ENCODE measurements around the gene SLU7. TPM values are rescaled to one million over a fixed set of nuclear protein-coding genes. Genes with fewer than 3 reads are reported as not detected.

The SLU7 gene
- total RNA-seq = 66.6 and 67.3 TPM in 2 replicates

DNA sequence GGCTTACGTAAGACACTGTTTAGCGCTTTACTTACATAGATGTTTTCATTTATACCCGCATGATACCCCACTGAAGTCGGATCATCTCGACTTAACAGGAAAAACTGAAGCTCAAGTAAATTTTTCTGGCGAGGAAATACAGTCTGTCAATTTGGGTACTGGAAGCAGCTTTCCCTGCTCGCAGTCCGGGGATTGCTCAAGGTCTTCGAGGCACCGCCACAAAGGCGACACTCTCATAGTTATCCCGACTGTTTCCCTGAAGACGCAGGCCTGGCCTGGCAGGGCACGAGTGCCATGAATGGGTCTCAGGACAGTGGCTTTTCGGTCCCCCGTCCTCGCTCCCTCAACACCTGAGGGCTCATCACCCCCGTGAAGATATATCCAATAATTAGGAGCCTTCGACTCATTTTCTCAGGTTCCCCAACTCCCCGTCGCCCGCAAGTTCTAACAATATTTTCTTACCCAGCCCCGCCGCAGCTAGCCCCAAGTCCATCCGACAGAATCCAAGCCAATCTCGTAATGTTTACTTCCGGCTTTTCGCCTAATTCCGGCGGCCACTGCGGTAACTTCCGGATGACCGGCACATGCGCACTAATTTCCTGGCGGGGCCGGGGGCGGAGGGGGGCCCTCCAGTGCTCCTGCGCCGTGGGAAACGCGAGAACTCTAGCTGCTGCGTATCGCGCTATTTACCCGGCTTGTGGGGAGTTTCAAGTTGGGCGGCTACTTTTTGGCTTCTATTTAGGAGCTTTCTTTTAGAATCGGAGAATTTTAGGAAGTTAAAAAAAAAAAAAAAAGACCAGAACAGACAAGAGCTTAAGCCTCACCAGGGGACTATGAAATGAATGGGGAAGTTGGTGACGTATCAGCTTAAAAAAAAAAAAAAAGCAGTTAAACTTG is at the start of gene SLU7:
SLU7 (minus strand) TSS at position 521 of the 897 bp plus-strand sequence. CDS start 3,787 bp downstream, outside the sequence.

DNA sequence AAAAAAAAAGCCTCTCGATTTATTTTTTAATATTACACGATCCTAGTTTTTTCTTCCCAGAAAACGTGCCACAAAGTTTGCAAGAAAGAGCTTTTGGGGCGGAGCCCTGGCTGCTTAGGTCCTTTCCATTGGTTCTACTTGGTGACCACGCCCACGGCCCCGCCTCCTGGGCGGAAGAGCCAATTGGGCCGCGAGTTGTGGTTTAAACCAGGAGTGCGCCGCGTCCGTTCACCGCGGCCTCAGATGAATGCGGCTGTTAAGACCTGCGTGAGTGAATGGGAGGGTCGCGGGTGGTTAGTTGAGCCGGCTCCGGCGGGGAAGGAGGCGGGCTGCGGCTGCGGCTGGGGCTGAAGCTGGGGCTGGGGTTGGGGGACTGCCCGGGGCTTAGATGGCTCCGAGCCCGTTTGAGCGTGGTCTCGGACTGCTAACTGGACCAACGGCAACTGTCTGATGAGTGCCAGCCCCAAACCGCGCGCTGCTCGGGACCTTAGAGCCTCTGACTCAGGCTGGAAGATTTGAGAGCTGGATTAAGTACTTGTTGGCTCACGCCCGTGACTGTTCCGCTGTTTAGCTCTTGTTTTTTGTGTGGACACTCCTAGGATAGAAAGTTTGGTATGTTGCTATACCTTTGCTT is 2.9 kb upstream of the SLU7 start, which contains the start of gene PTTG1:
PTTG1 (plus strand) TSS at position 231 of the 634 bp plus-strand sequence. CDS start 458 bp downstream, outside the sequence.

DNA sequence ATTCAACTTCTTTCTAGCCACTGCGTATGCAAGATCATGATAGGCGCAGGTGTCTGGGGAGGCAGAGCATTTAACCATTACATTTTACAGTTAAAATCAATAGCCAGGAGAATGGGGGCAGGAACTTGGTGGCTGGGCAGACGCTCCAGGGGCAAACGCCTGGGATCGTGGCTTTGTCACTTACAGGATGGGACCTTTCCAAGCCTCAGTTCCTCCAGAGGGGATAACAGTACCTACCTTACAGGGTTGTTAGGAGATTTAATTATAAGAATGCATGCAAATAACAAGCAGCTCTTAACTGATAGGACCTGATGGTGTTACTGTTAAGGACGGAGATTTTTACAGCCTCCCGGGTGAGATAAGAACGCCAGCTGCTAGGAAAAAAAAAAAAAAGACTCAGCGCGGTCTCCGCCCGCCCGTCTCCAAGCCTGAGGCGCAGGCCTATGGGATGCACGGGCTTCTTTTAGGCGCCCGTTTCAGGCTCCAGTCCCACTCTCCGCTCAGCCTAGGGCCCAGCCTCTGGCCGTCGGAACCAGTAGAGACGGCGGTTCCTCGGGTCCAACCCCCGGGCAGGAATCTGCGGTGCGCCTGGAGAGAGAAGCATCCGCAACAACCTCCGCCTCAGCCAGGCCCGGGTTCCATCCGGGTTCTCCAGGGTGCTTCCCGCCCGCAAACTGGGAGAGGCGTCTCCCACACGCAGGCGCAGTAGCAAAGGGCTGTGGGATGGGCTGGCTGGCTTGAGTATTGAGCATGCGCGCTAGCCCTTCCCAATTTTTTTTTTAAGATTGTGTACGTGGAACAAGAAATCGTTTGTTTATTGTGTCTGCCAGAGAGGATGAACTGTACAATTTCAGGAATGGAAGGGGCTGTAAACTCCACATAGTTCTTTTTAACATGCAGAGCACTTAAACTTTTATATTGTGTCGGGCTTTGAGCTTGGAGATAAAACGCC is 19.2 kb downstream of the SLU7 start, which contains the start of gene FAM200C:
FAM200C (minus strand) TSS at position 653 of the 952 bp plus-strand sequence. CDS start 4,564 bp downstream, outside the sequence.

DNA sequence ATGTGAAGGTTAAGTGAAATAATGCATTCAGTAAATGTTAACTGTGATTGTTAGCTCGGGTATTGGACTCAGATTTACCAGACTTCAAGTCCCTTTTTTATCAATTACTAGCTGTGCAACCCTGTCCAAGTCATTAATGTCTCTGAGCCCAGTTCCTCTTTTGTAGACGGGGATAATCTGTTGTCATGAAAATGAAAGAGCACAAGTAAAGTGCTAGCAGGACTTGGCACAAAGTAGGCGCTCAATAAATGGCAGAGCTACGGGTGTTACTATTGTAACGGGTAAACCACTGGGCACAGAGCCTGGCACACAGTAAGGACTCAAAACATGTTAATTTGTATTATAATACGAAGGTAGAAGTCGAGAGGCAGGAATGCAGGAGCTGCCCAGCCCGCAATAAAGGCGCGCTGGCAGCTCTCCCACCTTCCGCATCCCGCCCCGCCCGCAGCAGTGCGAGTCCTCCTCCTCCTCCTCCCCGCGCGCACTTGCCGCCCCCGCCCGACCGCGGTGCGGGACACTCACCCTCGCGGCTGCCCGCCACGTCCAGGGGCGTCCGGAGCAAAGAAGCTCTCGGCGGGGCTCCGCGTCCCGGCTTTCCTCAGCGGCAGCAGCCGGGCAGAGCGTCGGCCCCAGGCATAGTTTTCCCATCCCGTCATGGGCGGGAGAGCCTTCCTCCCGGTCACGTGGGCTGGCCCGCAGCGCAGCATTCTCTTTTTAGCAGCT is 48.7 kb downstream of the SLU7 start, which contains the start of gene C1QTNF2:
C1QTNF2 (minus strand) TSS at position 637 of the 723 bp plus-strand sequence. CDS start 15,615 bp downstream, outside the sequence.

Other genes with a start within 250 kb of the SLU7 start
- under 0.01 and 0.64 TPM in 2 replicates for gene FABP6, start 189.6 kb downstream of the SLU7 start, total RNA-seq
- 4.1 and 4.9 TPM in 2 replicates for gene CCNJL, start 106.5 kb downstream of the SLU7 start, total RNA-seq
- 0.07 TPM in 1 of 2 replicates, not detected in the other for gene C1QTNF2, start 48.5 kb downstream of the SLU7 start, total RNA-seq
- gene FAM200C, start 19.0 kb downstream of the SLU7 start, total RNA-seq = 1.7 and 3.8 TPM in 2 replicates
- gene PTTG1, start 2.8 kb upstream of the SLU7 start, total RNA-seq = 24.3 and 25.8 TPM in 2 replicates

Measured in nasal cavity respiratory epithelium epithelial cell of viscerocranial mucosa (primary cell).